HG02571 (cell line): Measurements from ENCODE around the gene SLC8A1.

Experiments
- ATAC-seq: cut with Tn5 transposase; IDR thresholded peaks from one replicate; pipeline ENCODE4 v1.9.1; 2021; ENCODE audit warnings: mild to moderate bottlenecking, moderate library complexity; ENCODE audit not compliant: unreplicated experiment

The SLC8A1 gene

DNA sequence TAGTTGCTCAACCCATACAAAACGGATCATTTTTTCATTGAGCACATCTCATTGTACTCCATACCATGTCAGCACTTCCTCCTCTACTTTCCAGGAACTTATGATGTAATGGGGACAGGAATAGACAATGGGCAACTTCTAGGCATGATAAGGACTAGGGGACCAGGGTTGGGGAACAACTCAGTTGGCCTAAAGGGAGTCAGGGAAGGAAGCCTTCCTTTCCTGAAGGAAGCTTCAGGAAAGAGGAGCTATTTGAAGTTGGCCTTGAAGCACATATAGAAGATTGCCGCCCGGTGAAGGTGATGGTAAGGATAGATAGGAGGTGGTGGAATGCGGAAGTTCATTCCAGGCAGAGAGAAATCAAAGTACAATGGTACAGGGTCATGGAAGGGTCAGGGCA, 283.9 kb downstream of the SLC8A1 start:
- no peak for ATAC-seq

GRCh38 chr2:40166006-40166405, 285.9 kb downstream of the SLC8A1 start:
- ATAC-seq: no peak

- ATAC-seq: no peak
Observed at GRCh38 chr2:40165509-40165844, 286.4 kb downstream of the SLC8A1 start.

- ATAC-seq: no peak
Observed at GRCh38 chr2:40164736-40165508, 287.0 kb downstream of the SLC8A1 start.

GRCh38 chr2:40161986-40162385, 289.9 kb downstream of the SLC8A1 start:
- no peak for ATAC-seq

DNA sequence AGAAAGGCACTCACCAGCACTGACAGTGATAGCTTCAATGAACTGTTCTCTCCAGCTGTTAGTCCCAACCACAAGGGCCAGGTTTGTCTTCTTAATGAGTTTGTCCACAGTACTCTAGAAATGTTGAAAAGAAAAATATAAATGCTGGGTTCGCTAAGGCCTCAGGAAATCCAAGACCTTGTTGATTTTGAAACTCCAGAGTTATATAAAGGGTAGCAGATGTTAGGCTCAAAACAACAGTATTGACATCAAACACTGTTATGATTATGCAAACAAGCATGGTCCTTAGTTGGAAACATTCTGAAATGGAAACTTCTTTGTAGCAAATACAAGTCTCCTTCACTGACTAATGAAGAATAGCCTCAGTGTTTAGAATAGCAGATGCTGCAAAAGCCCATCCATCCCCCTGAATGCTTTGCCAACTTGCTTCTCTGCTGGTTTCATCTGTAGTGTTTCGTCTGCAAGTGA, 291.1 kb downstream of the SLC8A1 start:
- no peak for ATAC-seq

GRCh38 chr2:40159333-40159732, 292.6 kb downstream of the SLC8A1 start:
- ATAC-seq: no peak

DNA sequence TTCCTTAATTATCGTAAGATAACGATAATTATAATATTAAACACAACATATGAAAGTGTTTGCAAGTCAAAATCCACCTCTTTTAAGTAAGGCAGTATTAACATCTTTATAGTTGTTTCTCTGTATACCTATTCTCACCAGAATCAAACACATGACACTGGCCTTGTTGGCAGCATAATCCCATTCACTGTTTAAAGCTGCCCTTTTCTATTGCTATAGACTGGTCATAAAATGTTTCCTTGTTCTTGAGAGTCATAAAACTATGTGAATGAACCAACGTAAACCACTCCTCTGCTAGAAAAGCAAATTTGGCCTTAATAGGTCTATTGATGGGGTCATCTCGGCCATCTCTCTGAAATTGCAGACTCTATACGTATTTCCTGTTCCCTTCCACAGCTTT, 293.1 kb downstream of the SLC8A1 start:
- no peak for ATAC-seq

DNA sequence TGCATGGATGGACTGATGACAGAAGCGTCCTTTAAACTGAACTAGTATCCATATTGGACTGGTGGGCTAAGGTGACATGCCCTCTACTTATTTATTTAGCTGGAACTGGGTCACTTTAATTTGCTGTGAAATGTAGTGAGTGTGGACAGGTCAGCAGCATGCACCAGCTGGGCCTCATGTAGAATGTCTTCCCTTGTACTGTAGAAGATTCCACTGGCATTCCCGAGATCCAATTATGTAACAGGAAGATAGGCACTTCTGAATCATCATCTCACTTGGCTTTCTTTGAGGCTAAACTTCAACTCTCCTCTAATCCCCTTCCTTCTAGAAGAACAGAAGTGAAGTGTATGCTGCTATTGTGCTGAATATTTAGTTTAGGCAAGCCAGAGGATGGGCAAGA, 296.2 kb downstream of the SLC8A1 start:
- no peak for ATAC-seq

DNA sequence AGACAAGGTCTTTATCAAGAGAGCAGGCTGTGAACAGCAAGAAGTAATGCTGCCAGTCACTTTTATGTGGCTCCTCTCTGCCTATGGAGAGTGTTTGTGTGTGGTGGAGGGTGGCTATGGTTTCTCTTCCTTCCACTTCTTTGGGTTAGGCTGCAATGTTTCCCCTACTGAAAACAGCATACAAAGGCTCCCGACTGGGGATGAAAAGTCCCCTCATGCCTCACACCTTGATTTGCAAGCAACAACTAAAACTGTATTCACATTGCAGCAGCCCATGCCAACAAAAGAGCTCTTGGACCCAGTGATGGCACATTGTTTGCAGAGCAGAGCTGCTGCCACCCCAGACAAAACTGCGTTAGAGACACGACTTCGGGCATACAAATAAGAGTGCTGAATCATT, 301.6 kb downstream of the SLC8A1 start:
- ATAC-seq: no peak

- ATAC-seq: no peak
Observed at GRCh38 chr2:40148334-40148733, 303.6 kb downstream of the SLC8A1 start.

- no peak for ATAC-seq
Observed at GRCh38 chr2:40147360-40147759, 304.5 kb downstream of the SLC8A1 start.

GRCh38 chr2:40144022-40144421, 307.9 kb downstream of the SLC8A1 start:
- ATAC-seq: no peak

DNA sequence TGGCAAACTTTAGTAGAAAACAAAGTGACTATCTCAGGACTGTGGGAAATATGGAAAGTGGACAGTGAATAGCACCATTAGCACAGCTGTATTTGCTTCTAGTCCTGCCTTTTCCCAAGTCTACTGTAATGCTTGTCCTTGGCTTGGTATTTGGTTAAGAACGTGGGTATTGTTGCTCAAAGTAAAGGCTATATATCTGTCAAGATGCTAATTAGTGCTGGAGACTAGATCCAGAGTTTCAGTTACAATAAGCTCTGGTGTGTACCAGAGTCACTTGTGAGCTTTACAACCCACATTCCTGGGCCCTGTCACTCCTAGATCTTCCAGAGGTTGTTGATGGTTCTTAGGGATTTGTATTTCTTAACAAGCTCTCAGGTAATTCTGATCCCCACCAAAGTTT, 313.6 kb downstream of the SLC8A1 start:
- no peak for ATAC-seq

GRCh38 chr2:40131081-40131704, 320.7 kb downstream of the SLC8A1 start:
- ATAC-seq: no peak

DNA sequence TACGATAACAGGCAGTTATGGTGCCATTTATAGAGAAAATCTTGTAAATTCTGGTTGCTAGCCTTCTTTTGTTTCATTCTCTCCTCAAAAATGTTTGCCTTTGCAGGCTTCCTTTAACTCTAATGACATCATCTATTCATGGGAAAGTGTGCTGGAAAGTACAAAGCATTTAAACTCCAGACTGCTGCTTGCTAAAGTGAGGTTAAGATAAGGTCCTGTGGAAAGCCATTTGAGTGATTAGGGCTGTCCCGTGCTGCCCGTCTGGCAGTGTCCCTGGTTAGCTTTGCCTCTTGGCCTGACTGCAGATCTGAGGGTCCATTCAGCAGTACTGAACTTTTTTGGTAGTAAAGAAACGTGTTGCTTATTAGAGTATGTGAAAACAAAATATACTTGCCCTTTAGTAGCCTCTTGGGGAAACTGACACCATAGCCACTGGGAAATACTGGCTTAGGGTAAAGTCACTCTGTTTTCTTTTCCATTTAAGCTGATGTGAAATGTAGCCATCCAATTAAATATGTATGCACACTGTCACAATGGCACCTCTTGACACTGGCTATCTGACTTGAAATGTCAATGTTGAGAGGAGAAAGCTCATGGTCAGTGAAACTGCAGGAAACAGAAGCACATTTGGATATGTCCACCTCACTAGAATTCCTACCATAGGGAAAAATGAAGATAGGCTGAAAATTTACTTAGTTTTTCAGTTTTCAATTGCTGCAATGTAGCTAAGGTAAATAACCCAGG, 321.5 kb downstream of the SLC8A1 start:
- ATAC-seq: no peak

DNA sequence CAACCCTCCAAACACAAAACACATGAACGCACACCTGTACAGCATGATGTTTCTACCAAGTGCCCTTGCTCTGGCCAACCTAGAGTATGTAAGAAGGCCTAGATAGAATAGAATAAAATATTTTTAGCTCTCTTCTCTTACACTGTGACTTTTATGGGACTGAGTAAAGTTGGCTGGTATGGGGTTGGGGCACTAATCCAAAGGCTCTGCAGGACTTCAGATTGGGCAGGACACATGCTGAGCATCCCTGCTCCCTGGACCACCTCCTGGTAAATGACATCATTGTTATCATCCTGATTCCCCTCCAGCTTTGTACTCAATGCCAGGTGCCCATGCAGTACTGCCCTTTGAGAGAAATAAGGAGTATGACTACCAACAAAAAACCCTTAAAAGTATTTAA, 322.2 kb downstream of the SLC8A1 start:
- ATAC-seq: no peak

GRCh38 chr2:40128796-40129195, 323.1 kb downstream of the SLC8A1 start:
- no peak for ATAC-seq

DNA sequence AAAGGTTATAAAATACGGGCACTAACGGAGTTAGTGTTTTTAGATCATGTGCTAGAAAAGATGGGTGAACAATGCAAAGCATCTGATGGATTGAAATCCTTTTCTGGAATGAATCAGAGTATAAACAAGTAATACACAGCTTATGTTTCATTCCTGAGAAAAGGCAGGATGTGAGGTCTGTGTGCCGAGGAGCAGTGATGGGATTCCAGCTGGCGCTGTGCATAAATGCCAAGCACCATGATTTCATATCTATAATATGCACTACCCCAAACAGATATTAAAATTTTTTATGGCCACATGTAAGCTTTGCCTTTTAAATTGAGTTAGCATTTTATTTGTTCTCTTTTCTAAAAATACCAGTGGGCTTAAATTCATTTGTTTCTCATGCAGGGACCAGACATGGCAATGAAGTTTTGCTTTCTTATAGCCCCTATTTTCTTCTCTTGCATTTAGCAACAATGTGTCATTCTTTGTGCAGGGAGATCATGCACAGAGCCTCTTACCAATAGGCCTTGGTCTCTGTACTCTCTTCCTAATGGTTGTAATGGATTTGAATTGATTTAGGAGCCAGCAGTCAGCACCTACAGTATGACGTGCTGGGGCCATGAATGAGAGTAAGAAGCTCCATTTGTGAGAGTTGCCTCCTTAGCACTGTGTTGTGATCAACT, 323.9 kb downstream of the SLC8A1 start:
- no peak for ATAC-seq

DNA sequence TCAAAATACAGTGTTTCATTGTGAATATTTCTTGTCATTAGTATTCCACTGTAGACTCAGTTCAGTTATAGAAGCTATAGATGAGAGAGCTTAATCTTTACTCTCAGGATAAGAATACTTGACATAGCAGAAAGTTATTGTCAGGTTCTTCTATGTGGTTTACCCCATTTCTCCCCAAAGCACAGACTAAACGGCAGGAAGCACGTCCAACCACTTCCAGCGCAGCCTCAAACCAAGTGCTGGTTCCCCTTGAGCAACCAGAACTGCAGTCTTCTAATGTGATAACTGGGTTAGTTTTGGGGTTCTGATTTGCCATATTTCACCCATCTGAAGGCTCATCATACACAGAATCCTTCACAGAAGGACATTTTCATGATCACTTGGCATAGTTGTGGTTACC, 324.7 kb downstream of the SLC8A1 start:
- no peak for ATAC-seq

- no peak for ATAC-seq
Observed at GRCh38 chr2:40126006-40126405, 325.9 kb downstream of the SLC8A1 start.
